ENCODE results near the gene RGS7.

- TF ChIP-seq, protein P1, sequence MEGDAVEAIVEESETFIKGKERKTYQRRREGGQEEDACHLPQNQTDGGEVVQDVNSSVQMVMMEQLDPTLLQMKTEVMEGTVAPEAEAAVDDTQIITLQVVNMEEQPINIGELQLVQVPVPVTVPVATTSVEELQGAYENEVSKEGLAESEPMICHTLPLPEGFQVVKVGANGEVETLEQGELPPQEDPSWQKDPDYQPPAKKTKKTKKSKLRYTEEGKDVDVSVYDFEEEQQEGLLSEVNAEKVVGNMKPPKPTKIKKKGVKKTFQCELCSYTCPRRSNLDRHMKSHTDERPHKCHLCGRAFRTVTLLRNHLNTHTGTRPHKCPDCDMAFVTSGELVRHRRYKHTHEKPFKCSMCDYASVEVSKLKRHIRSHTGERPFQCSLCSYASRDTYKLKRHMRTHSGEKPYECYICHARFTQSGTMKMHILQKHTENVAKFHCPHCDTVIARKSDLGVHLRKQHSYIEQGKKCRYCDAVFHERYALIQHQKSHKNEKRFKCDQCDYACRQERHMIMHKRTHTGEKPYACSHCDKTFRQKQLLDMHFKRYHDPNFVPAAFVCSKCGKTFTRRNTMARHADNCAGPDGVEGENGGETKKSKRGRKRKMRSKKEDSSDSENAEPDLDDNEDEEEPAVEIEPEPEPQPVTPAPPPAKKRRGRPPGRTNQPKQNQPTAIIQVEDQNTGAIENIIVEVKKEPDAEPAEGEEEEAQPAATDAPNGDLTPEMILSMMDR (IDR thresholded peaks at IDR 0.05) = no peak
- no peak for TF ChIP-seq POLR2A (IDR thresholded peaks at IDR 0.05)
These were observed 26.2 kb downstream of the RGS7 start for GRCh38 chr1:241330619-241331327.

Data from thyroid gland (tissue), 4 donors.